Chondrocyte (in vitro differentiated cells): ENCODE results near the gene ADCY1. TPM values are rescaled to one million over a fixed set of nuclear protein-coding genes. Genes with fewer than 3 reads are reported as not detected.

ENCODE experiments used
- DNase-seq: peaks from one replicate; pipeline ENCODE4 v3.0.0; 2021; ENCODE audit warnings: mixed read lengths, low spot score
- H3K27ac Mint-ChIP-seq: one replicate; pipeline ENCODE4 v1.8.0; 2021; ENCODE audit warnings: mild to moderate bottlenecking, moderate library complexity, mixed read lengths; ENCODE audit not compliant: unreplicated experiment
- H3K27me3 Mint-ChIP-seq: 2 replicates; pipeline ENCODE4 v1.8.0; 2021; ENCODE audit warnings: low read depth, mixed read lengths
- H3K36me3 Mint-ChIP-seq: 2 replicates; pipeline ENCODE4 v1.8.0; 2021; ENCODE audit warnings: low read depth, mixed read lengths
- H3K4me1 Mint-ChIP-seq: 2 replicates; pipeline ENCODE4 v1.8.0; 2021; ENCODE audit warnings: low read depth, mild to moderate bottlenecking, mixed read lengths
- H3K4me3 Mint-ChIP-seq: one replicate; pipeline ENCODE4 v1.8.0; 2021; ENCODE audit warnings: mild to moderate bottlenecking, moderate library complexity, mixed read lengths; ENCODE audit not compliant: unreplicated experiment
- H3K9me3 Mint-ChIP-seq: 2 replicates; pipeline ENCODE4 v1.8.0; 2021; ENCODE audit warnings: low read depth, mixed read lengths
- CTCF ChIP-seq: fragments of 200-600 bp; sonication (generic); IDR thresholded peaks from 2 replicates; pipeline ENCODE4 v1.5.0; 2021; ENCODE audit warnings: antibody characterized with exemption, mild to moderate bottlenecking, moderate library complexity
- total RNA-seq: library from RNA; stranded (reverse); gene quantifications from 3 replicates; pipeline ENCODE4 v1.2.1, GENCODE V29; 2021

The ADCY1 gene
- total RNA-seq, 1 donor from 2014 or later: 0.50 TPM

GRCh38 chr7:45662018-45662417 lies 87.8 kb downstream of the ADCY1 start:
- no peaks in the 10 kb centered on the region for H3K36me3 Mint-ChIP-seq
- H3K9me3 Mint-ChIP-seq: no peaks in the 10 kb centered on the region
- H3K27ac Mint-ChIP-seq: no peak overlapping the region
- H3K4me1 Mint-ChIP-seq: no peaks in the 10 kb centered on the region
- no peak for DNase-seq
- H3K27me3 Mint-ChIP-seq: no peaks in the 10 kb centered on the region
- H3K4me3 Mint-ChIP-seq: no peak overlapping the region
- TF ChIP-seq CTCF: no peak

GRCh38 chr7:45662540-45663166 lies 88.5 kb downstream of the ADCY1 start:
- Mint-ChIP-seq H3K27me3 (no peaks in the 10 kb centered on the region), H3K27ac (no peak overlapping the region), H3K4me1 (no peaks in the 10 kb centered on the region), H3K36me3 (no peaks in the 10 kb centered on the region), H3K4me3 (no peak overlapping the region), H3K9me3 (no peaks in the 10 kb centered on the region)
- TF ChIP-seq CTCF: no peak
- no peak for DNase-seq

GRCh38 chr7:45663167-45663921 lies 89.2 kb downstream of the ADCY1 start:
- H3K4me1 Mint-ChIP-seq: no peaks in the 10 kb centered on the region
- no peaks in the 10 kb centered on the region for H3K27me3 Mint-ChIP-seq
- TF ChIP-seq CTCF: peak; percentile 71
- no peaks in the 10 kb centered on the region for H3K36me3 Mint-ChIP-seq
- H3K9me3 Mint-ChIP-seq: no peaks in the 10 kb centered on the region
- H3K27ac Mint-ChIP-seq: no peak overlapping the region
- peak; percentile 86 for DNase-seq
- H3K4me3 Mint-ChIP-seq: no peak overlapping the region

- Mint-ChIP-seq H3K9me3 (no peaks in the 10 kb centered on the region), H3K27ac (no peak overlapping the region), H3K4me3 (no peak overlapping the region), H3K4me1 (no peaks in the 10 kb centered on the region), H3K36me3 (no peaks in the 10 kb centered on the region), H3K27me3 (peaks cover 3% of the 10 kb centered on the region)
- no peak for TF ChIP-seq CTCF
- DNase-seq: no peak
Observed at GRCh38 chr7:45663965-45664633, 89.9 kb downstream of the ADCY1 start.

GRCh38 chr7:45665172-45665571 lies 91.0 kb downstream of the ADCY1 start:
- Mint-ChIP-seq H3K36me3 (no peaks in the 10 kb centered on the region), H3K4me1 (no peaks in the 10 kb centered on the region), H3K27ac (no peak overlapping the region), H3K4me3 (no peak overlapping the region), H3K9me3 (no peaks in the 10 kb centered on the region), H3K27me3 (peaks cover 3% of the 10 kb centered on the region)
- DNase-seq: no peak
- no peak for TF ChIP-seq CTCF
